A673 (cell line): ENCODE results near the gene NFATC3. TPM values are rescaled to one million over a fixed set of nuclear protein-coding genes. Genes with fewer than 3 reads are reported as not detected.
A peak's percentile ranks its signal among the peaks of the same experiment; 100 is the strongest.

Experiments used
- BruUV-seq: library from RNA; stranded (reverse); fragments of 400-500 nt; replicated peaks from 2 replicates; lab custom pipeline; 2021; lab: Mats Ljungman, UMichigan
- CTCF ChIA-PET: fragments of 300-600 bp; sonication (Branson Sonifier 250); formaldehyde crosslinking; loops from one replicate; lab custom pipeline; 2022; ENCODE audit warnings: antibody characterized with exemption; lab: Charles Lee
- POLR2A ChIA-PET: fragments of 300-600 bp; sonication (Branson Sonifier 250); formaldehyde crosslinking; loops from one replicate; lab custom pipeline; 2022; ENCODE audit warnings: antibody characterized with exemption; ENCODE audit not compliant: low non-redundant PET; lab: Charles Lee
- DNase-seq: peaks from one replicate; pipeline ENCODE4 v3.0.0-alpha.2; 2015; ENCODE audit warnings: low spot score
- H3K27ac ChIP-seq: fragments of 200-600 bp; sonication (generic); 2 replicates; pipeline ENCODE4 v1.5.1; 2016; ENCODE audit warnings: mixed run types, low read depth, mild to moderate bottlenecking, mixed read lengths, antibody characterized with exemption, low read length; ENCODE audit not compliant: poor library complexity, severe bottlenecking
- H3K27me3 ChIP-seq: fragments of 200-600 bp; sonication (generic); replicated peaks from 2 replicates; pipeline ENCODE4 v1.6.1; 2017; ENCODE audit warnings: mixed run types, low read depth, mild to moderate bottlenecking, mixed read lengths, antibody characterized with exemption, low read length; ENCODE audit not compliant: insufficient read depth, poor library complexity
- H3K36me3 ChIP-seq: fragments of 200-600 bp; sonication (generic); 2 replicates; pipeline ENCODE4 v1.6.1; 2016; ENCODE audit warnings: mixed run types, mild to moderate bottlenecking, mixed read lengths, antibody characterized with exemption, low read length; ENCODE audit not compliant: insufficient read depth, poor library complexity, severe bottlenecking
- H3K4me1 ChIP-seq: fragments of 200-600 bp; sonication (generic); 2 replicates; pipeline ENCODE4 v1.6.1; 2017; ENCODE audit warnings: mixed run types, mild to moderate bottlenecking, mixed read lengths, antibody characterized with exemption, low read length; ENCODE audit not compliant: insufficient read depth, poor library complexity, severe bottlenecking
- H3K4me3 ChIP-seq: fragments of 200-600 bp; sonication (generic); 2 replicates; pipeline ENCODE4 v1.5.1; 2016; ENCODE audit warnings: low read depth, mixed run types, mild to moderate bottlenecking, mixed read lengths, low read length; ENCODE audit not compliant: poor library complexity, severe bottlenecking
- H3K9me3 ChIP-seq: fragments of 200-600 bp; sonication (generic); 2 replicates; pipeline ENCODE4 v1.6.1; 2016; ENCODE audit warnings: mixed run types, low read depth, mild to moderate bottlenecking, mixed read lengths, antibody characterized with exemption, low read length; ENCODE audit not compliant: poor library complexity, severe bottlenecking
- EZH2 ChIP-seq: fragments of 200-600 bp; sonication (generic); IDR thresholded peaks from 2 replicates; pipeline ENCODE4 v1.6.1; 2017; ENCODE audit warnings: borderline replicate concordance, low read depth, mild to moderate bottlenecking, mixed read lengths, antibody characterized with exemption, low read length; ENCODE audit not compliant: poor library complexity, severe bottlenecking
- intact Hi-C: fragments of 100-400 bp; cut with micrococcal nuclease; formaldehyde crosslinking; loops from one replicate; pipeline ENCODE4 v1.10.0; 2022; ENCODE audit not compliant: unreplicated experiment
- total RNA-seq: library from RNA; stranded (reverse); gene quantifications from 2 replicates; pipeline ENCODE4 v1.2.3, GENCODE V29; 2021
- TF ChIP-seq, protein P1 (sequence below): fragments of 300-800, 200-600 bp; sonication (generic); conservative IDR thresholded peaks from 2 replicates; pipeline ENCODE4 v1.5.1; 2017; ENCODE audit warnings: low read depth, mild to moderate bottlenecking, antibody characterized with exemption, low read length, moderate library complexity, mixed read lengths

NFATC3 gene
- total RNA-seq, 1 experiment from 2014 or later = 56.0 TPM

DNA sequence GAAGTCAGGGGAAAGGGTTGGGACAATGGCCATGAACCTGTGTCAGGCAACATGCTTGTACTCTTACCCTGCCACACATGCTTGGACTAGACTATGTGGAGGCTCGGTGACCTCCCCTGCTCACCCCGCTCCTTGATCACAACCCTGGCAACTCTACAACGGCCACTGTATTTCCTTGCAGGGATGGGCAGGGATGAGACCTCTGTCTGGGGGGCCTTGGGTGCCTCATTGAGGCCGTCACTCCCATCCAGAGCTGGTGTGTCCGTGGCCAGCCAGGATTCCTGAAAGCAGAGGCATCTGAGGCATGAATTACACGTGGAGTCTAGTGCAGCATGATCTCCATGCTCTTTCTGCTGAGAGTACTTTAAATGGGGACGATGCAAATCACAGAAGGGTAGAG lies 161.0 kb downstream of the NFATC3 start:
- POLR2A ChIA-PET = no interaction called here
- BruUV-seq = no TSS peak

DNA sequence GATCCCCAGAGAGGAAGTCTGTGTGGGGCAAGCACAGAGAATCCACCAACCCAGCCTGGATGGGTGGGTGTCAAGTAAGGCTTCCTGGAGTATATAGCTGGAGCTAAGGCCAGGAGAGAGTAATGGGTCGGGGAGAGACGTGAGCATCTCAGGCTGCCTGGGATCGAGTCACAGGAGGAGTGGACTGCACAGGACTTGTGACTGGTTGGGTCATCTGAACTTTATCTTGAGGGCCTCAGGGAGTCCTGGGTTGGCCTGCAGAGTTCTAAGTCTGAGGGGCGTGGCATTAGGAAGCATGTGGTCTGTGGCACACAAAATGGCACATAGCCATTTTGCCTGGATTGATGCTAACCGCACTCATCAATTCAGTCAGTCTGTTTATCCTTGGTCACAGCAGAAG lies 161.5 kb downstream of the NFATC3 start:
- ChIA-PET POLR2A (no interaction called here), CTCF (no interaction called here)
- H3K4me3 ChIP-seq = no peak overlapping the region

More for the DNA sequence above, 161.0 kb downstream of the NFATC3 start:
- CTCF ChIA-PET = no interaction called here
- intact Hi-C loops = no loop called here
- Histone ChIP-seq H3K4me3 (peak overlapping the region; percentile 89), H3K9me3 (no peaks in the 10 kb centered on the region), H3K36me3 (no peaks in the 10 kb centered on the region), H3K27me3 (no peaks in the 10 kb centered on the region), H3K4me1 (peaks cover 6% of the 10 kb centered on the region), H3K27ac (no peak overlapping the region)
- no peak for DNase-seq
- TF ChIP-seq, protein P1, sequence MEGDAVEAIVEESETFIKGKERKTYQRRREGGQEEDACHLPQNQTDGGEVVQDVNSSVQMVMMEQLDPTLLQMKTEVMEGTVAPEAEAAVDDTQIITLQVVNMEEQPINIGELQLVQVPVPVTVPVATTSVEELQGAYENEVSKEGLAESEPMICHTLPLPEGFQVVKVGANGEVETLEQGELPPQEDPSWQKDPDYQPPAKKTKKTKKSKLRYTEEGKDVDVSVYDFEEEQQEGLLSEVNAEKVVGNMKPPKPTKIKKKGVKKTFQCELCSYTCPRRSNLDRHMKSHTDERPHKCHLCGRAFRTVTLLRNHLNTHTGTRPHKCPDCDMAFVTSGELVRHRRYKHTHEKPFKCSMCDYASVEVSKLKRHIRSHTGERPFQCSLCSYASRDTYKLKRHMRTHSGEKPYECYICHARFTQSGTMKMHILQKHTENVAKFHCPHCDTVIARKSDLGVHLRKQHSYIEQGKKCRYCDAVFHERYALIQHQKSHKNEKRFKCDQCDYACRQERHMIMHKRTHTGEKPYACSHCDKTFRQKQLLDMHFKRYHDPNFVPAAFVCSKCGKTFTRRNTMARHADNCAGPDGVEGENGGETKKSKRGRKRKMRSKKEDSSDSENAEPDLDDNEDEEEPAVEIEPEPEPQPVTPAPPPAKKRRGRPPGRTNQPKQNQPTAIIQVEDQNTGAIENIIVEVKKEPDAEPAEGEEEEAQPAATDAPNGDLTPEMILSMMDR = no peak
- no peak for TF ChIP-seq EZH2

DNA sequence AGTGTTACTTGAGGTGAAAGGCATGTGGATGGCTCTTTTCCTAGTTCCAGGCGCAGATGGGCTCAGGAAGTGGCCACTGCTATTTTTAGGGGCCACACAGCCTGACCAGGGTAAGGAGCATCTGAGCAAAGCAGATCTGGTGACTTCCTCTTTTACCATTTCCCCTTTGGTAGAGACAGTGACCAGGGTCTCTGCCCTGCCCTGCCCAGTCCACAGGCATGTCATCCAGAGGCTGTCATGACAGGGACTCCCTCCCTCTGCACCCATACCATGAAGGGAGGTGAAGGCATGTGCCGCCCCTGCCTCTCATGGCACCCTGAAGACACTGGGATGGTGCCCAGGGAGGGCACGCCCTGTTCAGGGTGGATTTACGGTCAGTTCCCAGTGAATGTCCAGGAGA lies 162.2 kb downstream of the NFATC3 start:
- DNase-seq = no peak
- H3K4me3 ChIP-seq = no peak overlapping the region
- H3K36me3 ChIP-seq = no peaks in the 10 kb centered on the region
- BruUV-seq = no TSS peak
- TF ChIP-seq, protein P1 = no peak
- no peak for TF ChIP-seq EZH2
- H3K27me3 ChIP-seq = no peaks in the 10 kb centered on the region
- CTCF ChIA-PET = no interaction called here
- no peaks in the 10 kb centered on the region for H3K9me3 ChIP-seq
- H3K4me1 ChIP-seq = peaks cover 6% of the 10 kb centered on the region
- POLR2A ChIA-PET = no interaction called here
- H3K27ac ChIP-seq = no peak overlapping the region
- intact Hi-C loops = no loop called here

More for the DNA sequence above, 161.5 kb downstream of the NFATC3 start:
- Histone ChIP-seq H3K27me3 (no peaks in the 10 kb centered on the region), H3K27ac (no peak overlapping the region), H3K36me3 (no peaks in the 10 kb centered on the region), H3K4me1 (peaks cover 6% of the 10 kb centered on the region), H3K9me3 (no peaks in the 10 kb centered on the region)
- no TSS peak for BruUV-seq
- intact Hi-C loops = no loop called here
- DNase-seq = no peak
- TF ChIP-seq EZH2 = no peak
- TF ChIP-seq, protein P1 = no peak
